GM21528 (cell line): ENCODE measurements around the gene CD96.
"Not testable (repeated sequence)": the region's sequence is repeated elsewhere in the genome, so short reads cannot be mapped to it uniquely, and the experiment has no call there.

Experiments
- ATAC-seq: cut with Tn5 transposase; IDR thresholded peaks from one replicate; pipeline ENCODE4 v1.9.1; 2021; ENCODE audit warnings: mild to moderate bottlenecking, moderate library complexity; ENCODE audit not compliant: unreplicated experiment, low FRiP score

CD96 gene

GRCh38 chr3:111548756-111549155, 6.8 kb downstream of the CD96 start:
- no peak for ATAC-seq

GRCh38 chr3:111561902-111562301, 19.9 kb downstream of the CD96 start:
- ATAC-seq, result not testable (repeated sequence)

- ATAC-seq, result no peak
Observed at GRCh38 chr3:111566844-111567243, 24.8 kb downstream of the CD96 start.

GRCh38 chr3:111568355-111568754, 26.4 kb downstream of the CD96 start:
- ATAC-seq, result no peak

GRCh38 chr3:111568911-111569310, 26.9 kb downstream of the CD96 start:
- no peak for ATAC-seq

GRCh38 chr3:111570404-111571030, 28.5 kb downstream of the CD96 start:
- ATAC-seq, result no peak

- ATAC-seq, result no peak
Observed at GRCh38 chr3:111571282-111571681, 29.3 kb downstream of the CD96 start.

GRCh38 chr3:111571907-111572460, 30.0 kb downstream of the CD96 start:
- no peak for ATAC-seq

GRCh38 chr3:111577113-111577512, 35.1 kb downstream of the CD96 start:
- no peak for ATAC-seq

GRCh38 chr3:111577798-111578685, 36.0 kb downstream of the CD96 start:
- peak; percentile 95 for ATAC-seq

- no peak for ATAC-seq
Observed at GRCh38 chr3:111578867-111579266, 36.9 kb downstream of the CD96 start.

- no peak for ATAC-seq
Observed at GRCh38 chr3:111579495-111579894, 37.5 kb downstream of the CD96 start.

GRCh38 chr3:111581403-111582119, 39.6 kb downstream of the CD96 start:
- ATAC-seq, result no peak

- ATAC-seq, result no peak
Observed at GRCh38 chr3:111582120-111582474, 40.1 kb downstream of the CD96 start.

- ATAC-seq, result no peak
Observed at GRCh38 chr3:111584744-111585143, 42.7 kb downstream of the CD96 start.

- ATAC-seq, result no peak
Observed at GRCh38 chr3:111585217-111585616, 43.2 kb downstream of the CD96 start.

- ATAC-seq, result no peak
Observed at GRCh38 chr3:111588527-111588926, 46.5 kb downstream of the CD96 start.

GRCh38 chr3:111589303-111590142, 47.5 kb downstream of the CD96 start:
- no peak for ATAC-seq

GRCh38 chr3:111590143-111590491, 48.1 kb downstream of the CD96 start:
- no peak for ATAC-seq

GRCh38 chr3:111591555-111591954, 49.6 kb downstream of the CD96 start:
- ATAC-seq, result no peak
